PFSK-1 (cell line): ENCODE results near the gene CAMLG.

Experiments used
- FOXP2 ChIP-seq: optimal IDR thresholded peaks from 2 replicates; pipeline ENCODE3; 2011; ENCODE audit warnings: borderline replicate concordance, control low read depth, inconsistent platforms; ENCODE audit not compliant: insufficient read depth; ENCODE audit errors: extremely low read length, extremely low read depth
- POLR2AphosphoS5 ChIP-seq: IDR thresholded peaks from 2 replicates; pipeline ENCODE4 v1.6.1; 2012; ENCODE audit warnings: low read depth, mild to moderate bottlenecking, control low read depth, low read length, moderate library complexity
- SIN3A ChIP-seq: IDR thresholded peaks from 2 replicates; pipeline ENCODE4 v1.6.1; 2012; ENCODE audit warnings: mild to moderate bottlenecking, low read length, moderate library complexity, borderline replicate concordance; ENCODE audit not compliant: insufficient read depth
- TAF1 ChIP-seq: IDR thresholded peaks from 2 replicates; pipeline ENCODE4 v1.6.1; 2012; ENCODE audit warnings: low read length, control low read depth, borderline replicate concordance; ENCODE audit not compliant: insufficient read depth
- TF ChIP-seq, protein P1 (sequence below), 2 experiments: IDR thresholded peaks; 2 replicates each; pipeline versions ENCODE4 v1.6.1 to v1.8.0; 2011 to 2012; ENCODE audit warnings: low read depth in 2 of 2, low read length in 2 of 2, control low read depth in 1 of 2, inconsistent platforms in 1 of 2, mild to moderate bottlenecking in 1 of 2, moderate library complexity in 1 of 2; ENCODE audit not compliant: insufficient read depth in 1 of 2

Gene CAMLG

DNA sequence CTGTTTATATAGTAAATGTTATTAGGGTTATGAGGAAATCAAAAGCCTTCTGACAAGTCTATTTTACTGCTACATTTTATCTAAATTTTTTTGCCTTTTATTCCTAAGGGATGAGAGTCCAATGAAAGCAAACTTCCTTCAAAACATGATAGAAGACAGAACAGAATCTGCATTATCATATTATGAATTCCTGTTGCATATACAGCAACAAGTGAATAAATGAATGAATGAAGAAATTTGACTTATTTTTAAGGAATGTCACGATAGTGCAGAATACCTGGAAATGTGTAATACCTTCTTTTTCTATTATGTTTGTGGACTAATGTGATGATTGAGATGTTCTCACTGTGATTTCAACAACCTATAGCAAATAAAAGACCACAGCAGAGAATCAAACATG, 13.5 kb upstream of the CAMLG start:
- TF ChIP-seq, protein P1, sequence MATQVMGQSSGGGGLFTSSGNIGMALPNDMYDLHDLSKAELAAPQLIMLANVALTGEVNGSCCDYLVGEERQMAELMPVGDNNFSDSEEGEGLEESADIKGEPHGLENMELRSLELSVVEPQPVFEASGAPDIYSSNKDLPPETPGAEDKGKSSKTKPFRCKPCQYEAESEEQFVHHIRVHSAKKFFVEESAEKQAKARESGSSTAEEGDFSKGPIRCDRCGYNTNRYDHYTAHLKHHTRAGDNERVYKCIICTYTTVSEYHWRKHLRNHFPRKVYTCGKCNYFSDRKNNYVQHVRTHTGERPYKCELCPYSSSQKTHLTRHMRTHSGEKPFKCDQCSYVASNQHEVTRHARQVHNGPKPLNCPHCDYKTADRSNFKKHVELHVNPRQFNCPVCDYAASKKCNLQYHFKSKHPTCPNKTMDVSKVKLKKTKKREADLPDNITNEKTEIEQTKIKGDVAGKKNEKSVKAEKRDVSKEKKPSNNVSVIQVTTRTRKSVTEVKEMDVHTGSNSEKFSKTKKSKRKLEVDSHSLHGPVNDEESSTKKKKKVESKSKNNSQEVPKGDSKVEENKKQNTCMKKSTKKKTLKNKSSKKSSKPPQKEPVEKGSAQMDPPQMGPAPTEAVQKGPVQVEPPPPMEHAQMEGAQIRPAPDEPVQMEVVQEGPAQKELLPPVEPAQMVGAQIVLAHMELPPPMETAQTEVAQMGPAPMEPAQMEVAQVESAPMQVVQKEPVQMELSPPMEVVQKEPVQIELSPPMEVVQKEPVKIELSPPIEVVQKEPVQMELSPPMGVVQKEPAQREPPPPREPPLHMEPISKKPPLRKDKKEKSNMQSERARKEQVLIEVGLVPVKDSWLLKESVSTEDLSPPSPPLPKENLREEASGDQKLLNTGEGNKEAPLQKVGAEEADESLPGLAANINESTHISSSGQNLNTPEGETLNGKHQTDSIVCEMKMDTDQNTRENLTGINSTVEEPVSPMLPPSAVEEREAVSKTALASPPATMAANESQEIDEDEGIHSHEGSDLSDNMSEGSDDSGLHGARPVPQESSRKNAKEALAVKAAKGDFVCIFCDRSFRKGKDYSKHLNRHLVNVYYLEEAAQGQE (IDR thresholded peaks at IDR 0.05; ENCODE audit: insufficient read depth in 1 of 2, low read depth in 2 of 2, low read length in 2 of 2) = no peak
- TF ChIP-seq FOXP2 (no peak), SIN3A (no peak), TAF1 (no peak), POLR2AphosphoS5 (no peak)

DNA sequence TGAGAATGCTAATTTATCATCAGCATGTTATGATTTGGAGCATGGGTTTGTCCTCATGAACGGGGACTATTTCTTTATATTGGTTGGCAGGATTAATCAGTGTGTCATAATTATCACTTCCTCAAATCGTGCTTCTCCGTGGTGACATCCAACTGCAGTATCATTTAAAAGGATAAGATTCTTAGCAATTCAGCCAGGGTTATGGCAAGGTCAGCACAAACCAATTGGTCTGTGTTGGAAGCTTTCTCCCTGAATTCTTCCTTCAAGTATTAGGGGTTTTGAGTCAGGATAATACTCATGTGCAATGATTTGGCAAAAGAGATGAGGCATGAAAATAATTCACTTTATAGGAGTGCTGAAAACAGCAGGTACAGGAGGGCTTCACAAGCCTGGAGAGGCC, 5.5 kb upstream of the CAMLG start:
- TF ChIP-seq POLR2AphosphoS5 (no peak), FOXP2 (no peak), SIN3A (no peak), TAF1 (no peak)
- TF ChIP-seq, protein P1 (IDR thresholded peaks at IDR 0.05; ENCODE audit: insufficient read depth in 1 of 2, low read depth in 2 of 2, low read length in 2 of 2) = no peak

DNA sequence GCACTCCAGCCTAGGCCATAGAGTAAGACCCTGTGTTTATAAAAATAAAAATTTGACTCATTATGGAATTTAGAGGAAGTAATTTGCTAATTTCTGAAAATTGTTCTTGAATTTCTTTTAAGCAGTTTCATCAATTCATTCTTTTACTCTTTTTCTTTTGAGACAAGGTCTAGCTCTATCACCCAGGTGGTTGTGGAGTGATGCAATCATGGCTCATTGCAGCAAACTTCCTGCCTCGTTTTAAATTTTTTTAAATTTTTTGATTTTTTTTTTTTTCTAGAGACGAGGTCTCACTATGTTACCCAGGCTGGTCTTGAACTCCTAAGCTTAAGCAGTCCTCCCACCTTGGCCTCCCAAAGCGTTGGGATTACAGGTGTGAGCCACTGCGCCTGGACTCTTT, 3.1 kb upstream of the CAMLG start:
- no peak for TF ChIP-seq TAF1
- no peak for TF ChIP-seq FOXP2
- no peak for TF ChIP-seq SIN3A
- TF ChIP-seq POLR2AphosphoS5 = no peak
- TF ChIP-seq, protein P1 (IDR thresholded peaks at IDR 0.05; ENCODE audit: insufficient read depth in 1 of 2, low read depth in 2 of 2, low read length in 2 of 2) = no peak

DNA sequence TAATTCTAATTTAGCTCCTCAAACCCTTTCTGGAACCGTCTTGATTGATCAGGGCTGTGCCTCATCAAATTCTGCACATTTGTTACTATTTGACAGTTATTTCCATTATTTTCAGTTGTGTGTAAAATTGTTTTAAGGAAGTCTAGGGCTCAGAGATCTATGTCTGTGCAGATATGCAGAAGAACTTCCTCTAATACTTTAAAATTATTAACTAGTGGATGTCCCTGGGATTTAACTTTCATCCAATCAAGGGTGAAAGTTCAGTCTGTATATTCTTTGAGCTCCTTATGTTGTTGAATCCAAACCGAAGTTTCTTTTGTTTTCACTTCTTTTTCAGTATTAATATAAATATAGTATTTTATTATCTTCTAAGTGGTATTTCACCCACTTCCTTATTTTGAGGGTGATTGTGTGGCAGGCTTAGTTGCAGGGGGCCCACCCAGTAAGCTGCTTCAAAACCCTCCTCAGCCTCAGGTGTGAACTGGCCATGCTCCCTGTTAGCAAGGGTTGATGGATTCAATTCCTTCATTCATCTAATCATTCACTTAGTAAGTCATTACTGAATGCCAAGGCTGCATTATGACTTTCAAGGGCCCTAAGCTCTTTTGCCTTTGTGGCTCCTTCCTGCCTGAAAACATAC, 2.1 kb upstream of the CAMLG start:
- TF ChIP-seq, protein P1 (IDR thresholded peaks at IDR 0.05; ENCODE audit: insufficient read depth in 1 of 2, low read depth in 2 of 2, low read length in 2 of 2) = no peak
- no peak for TF ChIP-seq TAF1
- TF ChIP-seq POLR2AphosphoS5 = no peak
- TF ChIP-seq SIN3A = no peak
- TF ChIP-seq FOXP2 = no peak
